LNCaP clone FGC (cell line): ENCODE results near the gene CMC1.

Experiments
- DNase-seq: peaks from one replicate; pipeline ENCODE4 v3.0.0-alpha.2; 2011; ENCODE audit warnings: low read depth
- H3K4me3 ChIP-seq: 2 replicates; pipeline ENCODE4 v1.5.1; 2011; ENCODE audit warnings: mild to moderate bottlenecking, low read depth, low read length, control low read depth
- CTCF ChIP-seq: IDR thresholded peaks from 2 replicates; pipeline ENCODE4 v1.5.1; 2012; ENCODE audit warnings: mild to moderate bottlenecking; ENCODE audit not compliant: control insufficient read depth, insufficient read depth; ENCODE audit errors: extremely low read depth

Gene CMC1

GRCh38 chr3:28294667-28295413, 53.4 kb downstream of the CMC1 start:
- no peak overlapping the region for H3K4me3 ChIP-seq
- DNase-seq: no peak
- no peak for TF ChIP-seq CTCF

GRCh38 chr3:28295898-28296490, 54.6 kb downstream of the CMC1 start:
- no peak overlapping the region for H3K4me3 ChIP-seq
- no peak for DNase-seq
- TF ChIP-seq CTCF: no peak

- no peak overlapping the region for H3K4me3 ChIP-seq
- no peak for TF ChIP-seq CTCF
- DNase-seq: no peak
Observed at GRCh38 chr3:28299705-28300104, 58.3 kb downstream of the CMC1 start.

- no peak for TF ChIP-seq CTCF
- DNase-seq: no peak
- no peak overlapping the region for H3K4me3 ChIP-seq
Observed at GRCh38 chr3:28300345-28300962, 59.0 kb downstream of the CMC1 start.

- no peak overlapping the region for H3K4me3 ChIP-seq
- DNase-seq: no peak
- TF ChIP-seq CTCF: no peak
Observed at GRCh38 chr3:28301688-28302087, 60.3 kb downstream of the CMC1 start.

GRCh38 chr3:28308196-28308595, 66.8 kb downstream of the CMC1 start:
- H3K4me3 ChIP-seq: no peak overlapping the region
- no peak for TF ChIP-seq CTCF
- no peak for DNase-seq
